Measurements from ENCODE around the gene TTC16. TPM values are rescaled to one million over a fixed set of nuclear protein-coding genes. Genes with fewer than 3 reads are reported as not detected.

Gene TTC16
- total RNA-seq, 1 experiment from 2014 or later, result 0.26 TPM

GRCh38 chr9:127692071-127692470 lies 23.8 kb upstream of the TTC16 start:
- Histone ChIP-seq H3K79me2 (ENCODE audit: low read depth) (no peaks in the 10 kb centered on the region), H3K27ac (no peak overlapping the region), H3K9me2 (ENCODE audit: insufficient read depth) (no peaks in the 10 kb centered on the region), H2AFZ (no peak overlapping the region), H3K4me1 (replicated peaks; ENCODE audit: insufficient read depth) (no peaks in the 10 kb centered on the region), H3K27me3 (ENCODE audit: insufficient read depth, low read depth) (no peaks in the 10 kb centered on the region), H3K4me2 (no peak overlapping the region), H3K36me3 (ENCODE audit: low read depth) (no peaks in the 10 kb centered on the region), H3F3A (ENCODE audit: insufficient read depth, low read depth) (no peaks in the 10 kb centered on the region), H4K20me1 (ENCODE audit: insufficient read depth) (no peaks in the 10 kb centered on the region), H3K4me3 (no peak overlapping the region), H3K9me3 (ENCODE audit: insufficient read depth, low read depth) (no peaks in the 10 kb centered on the region)
- TF ChIP-seq CTCF (conservative IDR thresholded peaks at IDR 0.05), result no peak
- no peak for TF ChIP-seq EZH2 (IDR thresholded peaks at IDR 0.05; ENCODE audit: low read depth)
- DNase-seq, result no peak
- ChIA-PET CTCF (no interaction called here), POLR2A (ENCODE audit: unreplicated experiment) (no interaction called here)
- intact Hi-C loops (cut with micrococcal nuclease; ENCODE audit: unreplicated experiment), result no loop called here
- TSS peak; percentile 18 for BruUV-seq (replicated peaks)

- H4K20me1 ChIP-seq (ENCODE audit: insufficient read depth), result no peaks in the 10 kb centered on the region
- ChIA-PET CTCF (no interaction called here), POLR2A (ENCODE audit: unreplicated experiment) (no interaction called here)
- H3K36me3 ChIP-seq (ENCODE audit: low read depth), result no peaks in the 10 kb centered on the region
- no peaks in the 10 kb centered on the region for H3F3A ChIP-seq (ENCODE audit: insufficient read depth, low read depth)
- H3K79me2 ChIP-seq (ENCODE audit: low read depth), result no peaks in the 10 kb centered on the region
- intact Hi-C loops (cut with micrococcal nuclease; ENCODE audit: unreplicated experiment), result no loop called here
- H3K27me3 ChIP-seq (ENCODE audit: insufficient read depth, low read depth), result no peaks in the 10 kb centered on the region
- BruUV-seq (replicated peaks), result no TSS peak
- no peak overlapping the region for H2AFZ ChIP-seq
- H3K27ac ChIP-seq, result no peak overlapping the region
- no peak for DNase-seq
- H3K9me2 ChIP-seq (ENCODE audit: insufficient read depth), result no peaks in the 10 kb centered on the region
- H3K9me3 ChIP-seq (ENCODE audit: insufficient read depth, low read depth), result no peaks in the 10 kb centered on the region
- no peaks in the 10 kb centered on the region for H3K4me1 ChIP-seq (replicated peaks; ENCODE audit: insufficient read depth)
- no peak overlapping the region for H3K4me3 ChIP-seq
- no peak overlapping the region for H3K4me2 ChIP-seq
- TF ChIP-seq EZH2 (IDR thresholded peaks at IDR 0.05; ENCODE audit: low read depth) (no peak), CTCF (conservative IDR thresholded peaks at IDR 0.05) (no peak)
Observed at GRCh38 chr9:127693143-127693542, 22.7 kb upstream of the TTC16 start.

- Histone ChIP-seq H3K36me3 (ENCODE audit: low read depth) (no peaks in the 10 kb centered on the region), H3K4me1 (replicated peaks; ENCODE audit: insufficient read depth) (no peaks in the 10 kb centered on the region), H3K9me3 (ENCODE audit: insufficient read depth, low read depth) (no peaks in the 10 kb centered on the region), H3K79me2 (ENCODE audit: low read depth) (no peaks in the 10 kb centered on the region), H3K9me2 (ENCODE audit: insufficient read depth) (no peaks in the 10 kb centered on the region), H3K4me3 (no peak overlapping the region), H3F3A (ENCODE audit: insufficient read depth, low read depth) (no peaks in the 10 kb centered on the region), H3K27ac (no peak overlapping the region), H2AFZ (no peak overlapping the region), H3K4me2 (no peak overlapping the region), H4K20me1 (ENCODE audit: insufficient read depth) (no peaks in the 10 kb centered on the region), H3K27me3 (ENCODE audit: insufficient read depth, low read depth) (no peaks in the 10 kb centered on the region)
- no TSS peak for BruUV-seq (replicated peaks)
- CTCF ChIA-PET, result no interaction called here
- POLR2A ChIA-PET (ENCODE audit: unreplicated experiment), result no interaction called here
- intact Hi-C loops (cut with micrococcal nuclease; ENCODE audit: unreplicated experiment), result no loop called here
- no peak for DNase-seq
- TF ChIP-seq CTCF (conservative IDR thresholded peaks at IDR 0.05) (no peak), EZH2 (IDR thresholded peaks at IDR 0.05; ENCODE audit: low read depth) (no peak)
Observed at GRCh38 chr9:127693697-127694096, 22.2 kb upstream of the TTC16 start.
